Breast epithelium (tissue), 3 donors: Measurements from ENCODE around the gene CALML3.

ENCODE experiments used
- POLR2A ChIP-seq: fragments of 450-650 bp; IDR thresholded peaks from one replicate; pipeline ENCODE4 v1.6.1; 2016; ENCODE audit warnings: antibody characterized with exemption, mild to moderate bottlenecking, moderate library complexity
- POLR2AphosphoS5 ChIP-seq, 3 donors: sonication (generic); formaldehyde crosslinking; IDR thresholded peaks; one replicate each; pipeline ENCODE4 v1.6.1; 2017; ENCODE audit warnings: antibody characterized with exemption in 3 of 3
- TF ChIP-seq, protein P1 (sequence below), 3 donors: fragments of 450-650 bp; IDR thresholded peaks; one replicate each; pipeline ENCODE4 v1.5.1; 2016 to 2017; ENCODE audit warnings: antibody characterized with exemption in 3 of 3, mild to moderate bottlenecking in 3 of 3, moderate library complexity in 3 of 3

DNA sequence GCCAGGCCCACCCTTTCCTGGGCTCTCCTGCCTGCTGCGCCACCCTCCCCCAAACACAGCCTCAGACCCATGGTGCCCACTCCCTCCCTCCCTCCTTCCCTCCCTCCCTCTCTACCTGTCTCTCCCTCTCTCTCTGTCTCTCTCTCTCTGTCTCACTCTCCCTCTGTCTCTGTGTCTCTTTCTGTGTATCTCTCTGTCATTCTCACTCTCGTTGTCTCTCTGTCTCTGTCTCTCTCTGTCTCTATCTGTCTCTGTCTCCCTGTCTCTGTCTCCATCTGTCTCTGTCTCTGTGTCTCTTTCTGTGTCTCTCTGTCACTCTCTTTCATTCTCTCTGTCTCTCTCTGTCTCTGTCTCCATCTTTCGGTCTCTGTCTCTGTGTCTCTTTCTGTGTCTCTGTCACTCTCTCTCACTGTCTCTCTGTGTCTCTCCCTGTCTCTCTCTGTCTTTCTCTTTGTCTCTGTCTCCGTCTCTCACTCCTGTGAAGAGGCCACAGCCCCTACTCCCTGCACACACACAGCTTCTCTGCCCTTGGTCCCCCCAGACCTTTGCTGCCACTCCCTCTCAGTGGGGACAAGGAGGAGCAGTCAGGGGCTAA, 51.5 kb downstream of the CALML3 start:
- TF ChIP-seq, protein P1, sequence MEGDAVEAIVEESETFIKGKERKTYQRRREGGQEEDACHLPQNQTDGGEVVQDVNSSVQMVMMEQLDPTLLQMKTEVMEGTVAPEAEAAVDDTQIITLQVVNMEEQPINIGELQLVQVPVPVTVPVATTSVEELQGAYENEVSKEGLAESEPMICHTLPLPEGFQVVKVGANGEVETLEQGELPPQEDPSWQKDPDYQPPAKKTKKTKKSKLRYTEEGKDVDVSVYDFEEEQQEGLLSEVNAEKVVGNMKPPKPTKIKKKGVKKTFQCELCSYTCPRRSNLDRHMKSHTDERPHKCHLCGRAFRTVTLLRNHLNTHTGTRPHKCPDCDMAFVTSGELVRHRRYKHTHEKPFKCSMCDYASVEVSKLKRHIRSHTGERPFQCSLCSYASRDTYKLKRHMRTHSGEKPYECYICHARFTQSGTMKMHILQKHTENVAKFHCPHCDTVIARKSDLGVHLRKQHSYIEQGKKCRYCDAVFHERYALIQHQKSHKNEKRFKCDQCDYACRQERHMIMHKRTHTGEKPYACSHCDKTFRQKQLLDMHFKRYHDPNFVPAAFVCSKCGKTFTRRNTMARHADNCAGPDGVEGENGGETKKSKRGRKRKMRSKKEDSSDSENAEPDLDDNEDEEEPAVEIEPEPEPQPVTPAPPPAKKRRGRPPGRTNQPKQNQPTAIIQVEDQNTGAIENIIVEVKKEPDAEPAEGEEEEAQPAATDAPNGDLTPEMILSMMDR (IDR thresholded peaks at IDR 0.05): no peak
- TF ChIP-seq POLR2AphosphoS5 (IDR thresholded peaks at IDR 0.05) (no peak), POLR2A (no peak)
